GM12874 (cell line): ENCODE measurements around the gene INHBE.

Experiments used
- CTCF ChIP-seq: IDR thresholded peaks from 2 replicates; pipeline ENCODE4 v1.5.1; 2011; ENCODE audit warnings: low read depth, mild to moderate bottlenecking, control low read depth, low read length, moderate library complexity; ENCODE audit not compliant: insufficient read depth

The INHBE gene

GRCh38 chr12:57434517-57435223 is 20.4 kb upstream of the INHBE start, which contains the start of gene INHBC:
Gene INHBC, plus strand, starts transcription at chr12:57434784. Its CDS starts 103 bp downstream, at chr12:57434887.
- TF ChIP-seq CTCF = no peak

- TF ChIP-seq CTCF = no peak
These were observed 19.8 kb upstream of the INHBE start for GRCh38 chr12:57435293-57435692.

GRCh38 chr12:57438400-57438799 is 16.7 kb upstream of the INHBE start:
- TF ChIP-seq CTCF = no peak

- no peak for TF ChIP-seq CTCF
These were observed 15.3 kb upstream of the INHBE start for GRCh38 chr12:57439762-57440266.

- no peak for TF ChIP-seq CTCF
These were observed 13.2 kb upstream of the INHBE start for GRCh38 chr12:57441846-57442427.

- TF ChIP-seq CTCF = no peak
These were observed 10.4 kb upstream of the INHBE start for GRCh38 chr12:57444744-57445143.

GRCh38 chr12:57446292-57446960 is 8.7 kb upstream of the INHBE start:
- no peak for TF ChIP-seq CTCF
